GM21447 (cell line): ENCODE measurements around the gene SMNDC1.
A peak's percentile ranks its signal among the peaks of the same experiment; 100 is the strongest.
"Not testable (repeated sequence)": the region's sequence is repeated elsewhere in the genome, so short reads cannot be mapped to it uniquely, and the experiment has no call there.

Experiments
- ATAC-seq: cut with Tn5 transposase; IDR thresholded peaks from one replicate; pipeline ENCODE4 v1.9.1; 2021; ENCODE audit not compliant: unreplicated experiment

The SMNDC1 gene

GRCh38 chr10:110254467-110254866, 50.3 kb downstream of the SMNDC1 start:
- no peak for ATAC-seq

- ATAC-seq: no peak
These were observed 52.6 kb downstream of the SMNDC1 start for GRCh38 chr10:110252151-110252550.

GRCh38 chr10:110251392-110251791, 53.3 kb downstream of the SMNDC1 start:
- ATAC-seq: peak; percentile 80

DNA sequence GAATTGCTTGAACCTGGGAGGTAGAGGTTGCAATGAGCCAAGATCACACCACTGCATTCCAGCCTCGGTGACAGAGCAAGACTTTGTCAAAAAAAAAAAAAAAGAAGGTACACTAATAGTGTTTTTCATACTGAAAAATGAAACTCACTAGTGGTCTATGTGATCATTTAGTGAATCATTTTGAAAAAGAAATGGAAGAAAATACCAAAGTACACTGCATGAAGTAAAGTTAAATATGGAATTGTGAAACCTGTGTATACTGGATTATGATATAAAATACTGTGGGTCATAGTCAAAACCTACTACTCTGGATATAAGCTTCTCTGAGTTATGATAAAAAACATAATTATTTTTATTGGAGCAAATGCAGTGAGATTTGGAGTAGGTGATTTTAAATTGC, 55.2 kb downstream of the SMNDC1 start:
- ATAC-seq: peak; percentile 64

DNA sequence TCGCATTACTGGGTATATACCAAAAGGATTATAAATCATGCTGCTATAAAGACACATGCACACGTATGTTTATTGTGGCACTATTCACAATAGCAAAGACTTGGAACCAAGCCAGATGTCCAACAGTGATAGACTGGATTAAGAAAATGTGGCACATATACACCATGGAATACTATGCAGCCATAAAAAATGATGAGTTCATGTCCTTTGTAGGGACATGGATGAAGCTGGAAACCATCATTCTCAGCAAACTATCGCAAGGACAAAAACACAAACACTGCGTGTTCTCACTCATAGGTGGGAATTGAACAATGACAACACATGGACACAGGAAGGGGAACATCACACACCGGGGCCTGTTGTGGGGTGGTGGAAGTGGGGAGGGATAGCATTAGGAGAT, 56.9 kb downstream of the SMNDC1 start:
- not testable (repeated sequence) for ATAC-seq

DNA sequence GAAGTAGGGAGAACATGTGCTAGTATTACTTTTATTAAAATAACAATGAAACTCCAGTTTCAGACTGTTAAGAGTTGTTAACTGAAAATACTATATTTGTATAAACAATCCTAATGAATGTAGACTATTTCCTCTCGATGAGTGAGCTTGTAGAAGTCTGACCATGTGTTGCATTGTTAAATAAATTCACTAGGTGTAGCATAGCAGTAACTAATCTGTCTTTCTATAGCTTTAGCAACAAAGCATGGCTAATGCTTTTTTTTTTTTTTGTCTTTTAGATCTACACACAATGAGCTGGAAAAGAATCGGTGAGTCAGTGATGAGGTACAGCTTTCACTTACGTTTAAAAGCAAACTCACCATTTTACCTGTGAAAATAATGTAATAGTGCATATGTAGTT, 60.2 kb downstream of the SMNDC1 start:
- ATAC-seq: no peak

GRCh38 chr10:110242511-110242910, 62.2 kb downstream of the SMNDC1 start:
- ATAC-seq: no peak

DNA sequence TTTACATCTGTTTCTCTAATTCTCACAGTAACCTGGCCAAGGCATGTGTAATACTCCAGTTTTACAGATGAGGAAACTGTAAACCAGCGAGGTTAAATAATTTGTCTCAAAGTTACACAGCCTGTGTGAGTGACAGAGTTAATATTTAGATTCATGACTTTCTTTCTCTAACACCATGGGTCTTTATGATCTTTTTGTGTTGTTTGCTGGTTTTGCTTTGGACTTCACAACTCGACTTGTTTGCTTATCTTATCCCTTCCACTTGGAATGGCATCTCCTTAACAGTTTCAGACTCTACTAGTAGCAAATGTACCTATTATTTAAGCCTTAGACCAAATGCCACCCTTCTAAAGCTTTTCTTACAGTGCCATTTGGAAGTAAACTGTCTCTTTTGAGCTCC, 62.9 kb downstream of the SMNDC1 start:
- ATAC-seq: no peak

GRCh38 chr10:110241407-110241806, 63.3 kb downstream of the SMNDC1 start:
- ATAC-seq: no peak
